ENCODE measurements around the gene ARID4A.
A peak's percentile ranks its signal among the peaks of the same experiment; 100 is the strongest.
"Not testable (repeated sequence)": the region's sequence is repeated elsewhere in the genome, so short reads cannot be mapped to it uniquely, and the experiment has no call there.

ARID4A gene

GRCh38 chr14:58356268-58356667 lies 57.9 kb downstream of the ARID4A start:
- DNase-seq (ENCODE audit: low read depth in 2 of 2) = no peak

- not testable (repeated sequence) for DNase-seq (ENCODE audit: low read depth in 2 of 2)
Observed at GRCh38 chr14:58362272-58362671, 63.9 kb downstream of the ARID4A start.

GRCh38 chr14:58362798-58363412 lies 64.5 kb downstream of the ARID4A start:
- no peak for DNase-seq (ENCODE audit: low read depth in 2 of 2)

GRCh38 chr14:58364316-58364715 lies 66.0 kb downstream of the ARID4A start:
- DNase-seq (ENCODE audit: low read depth in 2 of 2) = no peak

GRCh38 chr14:58367296-58367695 lies 68.9 kb downstream of the ARID4A start:
- no peak for DNase-seq (ENCODE audit: low read depth in 2 of 2)

GRCh38 chr14:58368956-58369355 lies 70.6 kb downstream of the ARID4A start:
- DNase-seq (ENCODE audit: low read depth in 2 of 2) = no peak

- no peak for DNase-seq (ENCODE audit: low read depth in 2 of 2)
Observed at GRCh38 chr14:58376791-58377190, 78.4 kb downstream of the ARID4A start.

GRCh38 chr14:58390830-58391229 lies 92.5 kb downstream of the ARID4A start:
- DNase-seq (ENCODE audit: low read depth in 2 of 2) = no peak

- DNase-seq (ENCODE audit: low read depth in 2 of 2) = no peak
Observed at GRCh38 chr14:58395562-58395811, 97.1 kb downstream of the ARID4A start.

- peak; percentile 28 to 53 for DNase-seq (ENCODE audit: low read depth in 2 of 2)
Observed at GRCh38 chr14:58395812-58396788, 97.7 kb downstream of the ARID4A start, which contains the start of gene TOMM20L. TOMM20L (plus strand) TSS chr14:58395930; CDS start chr14:58395958, 28 bp downstream.

GRCh38 chr14:58397156-58397555 lies 98.8 kb downstream of the ARID4A start:
- DNase-seq (ENCODE audit: low read depth in 2 of 2) = no peak

GRCh38 chr14:58398495-58398894 lies 100.1 kb downstream of the ARID4A start:
- DNase-seq (ENCODE audit: low read depth in 2 of 2) = no peak

GRCh38 chr14:58398895-58399294 lies 100.5 kb downstream of the ARID4A start:
- DNase-seq (ENCODE audit: low read depth in 2 of 2) = no peak

GRCh38 chr14:58401587-58401986 lies 103.2 kb downstream of the ARID4A start:
- DNase-seq (ENCODE audit: low read depth in 2 of 2) = no peak

- DNase-seq (ENCODE audit: low read depth in 2 of 2) = no peak
Observed at GRCh38 chr14:58408681-58409215, 110.4 kb downstream of the ARID4A start.

- no peak for DNase-seq (ENCODE audit: low read depth in 2 of 2)
Observed at GRCh38 chr14:58414845-58415244, 116.5 kb downstream of the ARID4A start.

- no peak for DNase-seq (ENCODE audit: low read depth in 2 of 2)
Observed at GRCh38 chr14:58415636-58416547, 117.5 kb downstream of the ARID4A start.

- not testable (repeated sequence) for DNase-seq (ENCODE audit: low read depth in 2 of 2)
Observed at GRCh38 chr14:58416934-58417333, 118.6 kb downstream of the ARID4A start.
